K562 (cell line): ENCODE results near the gene CCDC85A. TPM values are rescaled to one million over a fixed set of nuclear protein-coding genes. Genes with fewer than 3 reads are reported as not detected.

Source experiments
- ATAC-seq: fragments of 200-7000 bp; cut with Tn5 transposase; 3 replicates; pipeline ENCODE4 v1.9.1; 2020; ENCODE audit warnings: moderate library complexity
- BruUV-seq: library from RNA; stranded (reverse); fragments of 400-500 nt; replicated peaks from 2 replicates; lab custom pipeline; 2021; lab: Mats Ljungman, UMichigan
- CTCF ChIA-PET: fragments of 300-600 bp; formaldehyde crosslinking; extraction: SDS; loops from one replicate; lab custom pipeline; 2021; ENCODE audit warnings: low intra/inter-chr PET ratio; lab: Yijun Ruan, JAX
- POLR2A ChIA-PET: fragments of 300-600, 350-650 bp; sonication (Branson Sonifier 250); formaldehyde crosslinking; extraction: SDS; loops from one replicate; lab custom pipeline; 2021; ENCODE audit warnings: antibody characterized with exemption, inconsistent platforms; lab: Yijun Ruan, JAX
- DNase-seq, 4 experiments: peaks; one replicate each; pipeline versions ENCODE4 v3.0.0 to v3.0.0-alpha.2; 2011 to 2018; ENCODE audit warnings: low spot score in 3 of 4, mixed read lengths in 3 of 4; ENCODE audit errors: extremely low read depth in 1 of 4
- FAIRE-seq: peaks from 2 replicates; lab custom pipeline; 2011; peaks lifted over from hg19 to GRCh38; lab: Jason Lieb, UNC
- H2AFZ ChIP-seq: 2 replicates; pipeline ENCODE4 v1.6.0; 2011; ENCODE audit warnings: low read depth, low read length, control low read depth, inconsistent platforms
- H3K27ac ChIP-seq: fragments of 200-600 bp; 3 replicates; pipeline ENCODE4 v1.8.0; 2011; ENCODE audit warnings: low read depth, mild to moderate bottlenecking, control low read depth, inconsistent platforms, low read length, moderate library complexity, mixed read lengths; ENCODE audit errors: extremely low read depth
- H3K27me3 ChIP-seq, 2 experiments: fragments of 300-600 bp in 1 of 2; 2 replicates in 1 of 2; 3 replicates in 1 of 2; pipeline versions ENCODE4 v1.6.0 to v1.8.0; 2011; ENCODE audit warnings: inconsistent platforms in 2 of 2, low read length in 2 of 2, mild to moderate bottlenecking in 1 of 2, mixed read lengths in 1 of 2, moderate library complexity in 1 of 2; ENCODE audit not compliant: control insufficient read depth in 2 of 2, insufficient read depth in 2 of 2
- H3K36me3 ChIP-seq: fragments of 300-600 bp; 3 replicates; pipeline ENCODE4 v1.8.0; 2011; ENCODE audit warnings: mild to moderate bottlenecking, low read length, inconsistent platforms; ENCODE audit not compliant: control insufficient read depth, insufficient read depth
- H3K4me1 ChIP-seq, 2 experiments: fragments of 200-600 bp in 1 of 2; replicated peaks in 1 of 2; 2 replicates in 1 of 2; 3 replicates in 1 of 2; pipeline versions ENCODE4 v1.5.1 to v1.8.0; 2011; ENCODE audit warnings: inconsistent platforms in 2 of 2, low read length in 2 of 2, mild to moderate bottlenecking in 1 of 2, mixed read lengths in 1 of 2, moderate library complexity in 1 of 2; ENCODE audit not compliant: control insufficient read depth in 2 of 2, insufficient read depth in 2 of 2
- H3K4me2 ChIP-seq: 2 replicates; pipeline ENCODE4 v1.6.1; 2011; ENCODE audit warnings: low read length, control low read depth, inconsistent platforms, mixed read lengths; ENCODE audit not compliant: insufficient read depth
- H3K4me3 ChIP-seq: fragments of 200-600 bp; sonication (generic), shearing (Covaris generic); 2 replicates; pipeline ENCODE4 v1.5.1; 2016; ENCODE audit warnings: control low read depth, inconsistent platforms
- H3K79me2 ChIP-seq: fragments of 200-600 bp; 3 replicates; pipeline ENCODE4 v1.8.0; 2011; ENCODE audit warnings: low read length, inconsistent platforms; ENCODE audit not compliant: control insufficient read depth, insufficient read depth
- H3K9ac ChIP-seq, 2 experiments: 2 replicates each; pipeline versions ENCODE4 v1.6.0 to v1.6.1; 2011; ENCODE audit warnings: low read depth in 2 of 2, low read length in 2 of 2, control low read depth in 1 of 2, inconsistent platforms in 1 of 2, mild to moderate bottlenecking in 1 of 2, mixed read lengths in 1 of 2; ENCODE audit not compliant: insufficient read depth in 1 of 2
- H3K9me1 ChIP-seq: one replicate; pipeline ENCODE4 v1.6.0; 2011; ENCODE audit warnings: inconsistent platforms, mild to moderate bottlenecking, low read length, moderate library complexity; ENCODE audit not compliant: control insufficient read depth, insufficient read depth
- H3K9me3 ChIP-seq: replicated peaks from 2 replicates; pipeline ENCODE4 v1.5.1; 2011; ENCODE audit warnings: low read depth, low read length, inconsistent platforms; ENCODE audit not compliant: control insufficient read depth, insufficient read depth
- H4K20me1 ChIP-seq: replicated peaks from 2 replicates; pipeline ENCODE4 v1.6.1; 2011; ENCODE audit warnings: low read length, inconsistent platforms, mixed read lengths; ENCODE audit not compliant: control insufficient read depth, insufficient read depth
- ADNP ChIP-seq: fragments of 200-800 bp; sonication (Bioruptor generic); IDR thresholded peaks from 2 replicates; pipeline ENCODE4 v1.6.1; 2016; ENCODE audit warnings: missing genetic modification characterization, missing compliant biosample characterization
- C11orf30 ChIP-seq: fragments of 450-650 bp; IDR thresholded peaks from 2 replicates; pipeline ENCODE4 v1.6.1; 2016; ENCODE audit warnings: low read depth, mild to moderate bottlenecking
- GABPB2 ChIP-seq: fragments of 250-450 bp; sonication (Bioruptor Pico); conservative IDR thresholded peaks from 2 replicates; pipeline ENCODE4 v1.5.1; 2021; ENCODE audit warnings: mild to moderate bottlenecking
- MAFF ChIP-seq: IDR thresholded peaks from 2 replicates; pipeline ENCODE4 v1.6.1; 2012; ENCODE audit warnings: low read length, improper control_type of control experiment
- MAFG ChIP-seq: fragments of 450-650 bp; conservative IDR thresholded peaks from 2 replicates; pipeline ENCODE4 v1.6.1; 2016; ENCODE audit warnings: missing genetic modification characterization, missing compliant biosample characterization
- NFE2 ChIP-seq: IDR thresholded peaks from 2 replicates; pipeline ENCODE4 v1.6.1; 2014; ENCODE audit warnings: antibody characterized with exemption, low read depth
- NFE2L1 ChIP-seq: fragments of 450-650 bp; IDR thresholded peaks from 2 replicates; pipeline ENCODE4 v1.6.1; 2016; ENCODE audit warnings: missing genetic modification characterization, low read depth, mild to moderate bottlenecking, missing compliant biosample characterization, moderate library complexity, borderline replicate concordance
- PTTG1 ChIP-seq: fragments of 450-650 bp; IDR thresholded peaks from 2 replicates; pipeline ENCODE4 v1.6.1; 2016; ENCODE audit warnings: low read depth, mild to moderate bottlenecking, missing genetic modification characterization, missing compliant biosample characterization
- SMAD2 ChIP-seq: fragments of 150-350 bp; IDR thresholded peaks from 2 replicates; pipeline ENCODE4 v1.6.1; 2014; ENCODE audit warnings: low read depth, mild to moderate bottlenecking, low read length
- SMC3 ChIP-seq: conservative IDR thresholded peaks from 2 replicates; pipeline ENCODE4 v1.6.1; 2011; ENCODE audit warnings: low read depth, low read length, improper control_type of control experiment; ENCODE audit not compliant: insufficient read depth
- SOX6 ChIP-seq: fragments of 450-650 bp; IDR thresholded peaks from 2 replicates; pipeline ENCODE4 v1.6.1; 2014; ENCODE audit warnings: mild to moderate bottlenecking
- SRSF1 ChIP-seq: fragments of 200-400 bp; formaldehyde crosslinking; IDR thresholded peaks from 2 replicates; pipeline ENCODE4 v1.6.1; 2017; ENCODE audit warnings: mild to moderate bottlenecking, low read depth, low read length, moderate library complexity
- ZNF316 ChIP-seq: fragments of 450-650 bp; IDR thresholded peaks from 2 replicates; pipeline ENCODE4 v1.6.1; 2016
- ZNF436 ChIP-seq: fragments of 250-450, 450-650 bp; sonication (Bioruptor Pico); formaldehyde crosslinking; IDR thresholded peaks from 2 replicates; pipeline ENCODE4 v1.7.0; 2020; ENCODE audit warnings: mild to moderate bottlenecking
- in situ Hi-C: fragments of 300-500 bp; cut with MboI; formaldehyde crosslinking; loops from 4 replicates; pipeline ENCODE4 v1.15.0; 2018; ENCODE audit warnings: inconsistent platforms, mixed read lengths
- intact Hi-C: fragments of 100-400 bp; cut with micrococcal nuclease; formaldehyde crosslinking; loops from 2 replicates; pipeline ENCODE4 v1.14.2; 2022
- polyA plus RNA-seq, 8 experiments: library from polyadenylated mRNA; depleted of rRNA in 4 of 8; stranded (reverse) in 5 of 8; unstranded in 3 of 8; fragments of >200 nt; fragmentation: Nextera tagmentation in 2 of 8; fragmentation: Illumina TruSeq in 1 of 8; extraction: Ambion mirVana in 2 of 8; extraction: Trizol in 1 of 8; gene quantifications; 2 replicates each; pipeline versions ENCODE4 v1.2.1 to v1.2.3, GENCODE V29; 2011 to 2014; ENCODE audit warnings: inconsistent platforms in 1 of 8, missing spikeins in 1 of 8
- total RNA-seq, 7 experiments: library from RNA; depleted of rRNA in 6 of 7; stranded (reverse); fragments of >200 nt in 6 of 7; fragmentation: Illumina TruSeq in 2 of 7; extraction: Trizol in 2 of 7; gene quantifications; 2 replicates each; pipeline versions ENCODE4 v1.2.1 to v1.2.3, GENCODE V29; 2011 to 2021; ENCODE audit warnings: low replicate concordance in 1 of 7

The CCDC85A gene
- total and polyA plus RNA-seq, 9 of the 15 experiments (the other 6 are each of a cell fraction or from before 2014, with no cell fraction given): 0.03 to 0.14 (median 0.10) TPM; not detected in 5

DNA sequence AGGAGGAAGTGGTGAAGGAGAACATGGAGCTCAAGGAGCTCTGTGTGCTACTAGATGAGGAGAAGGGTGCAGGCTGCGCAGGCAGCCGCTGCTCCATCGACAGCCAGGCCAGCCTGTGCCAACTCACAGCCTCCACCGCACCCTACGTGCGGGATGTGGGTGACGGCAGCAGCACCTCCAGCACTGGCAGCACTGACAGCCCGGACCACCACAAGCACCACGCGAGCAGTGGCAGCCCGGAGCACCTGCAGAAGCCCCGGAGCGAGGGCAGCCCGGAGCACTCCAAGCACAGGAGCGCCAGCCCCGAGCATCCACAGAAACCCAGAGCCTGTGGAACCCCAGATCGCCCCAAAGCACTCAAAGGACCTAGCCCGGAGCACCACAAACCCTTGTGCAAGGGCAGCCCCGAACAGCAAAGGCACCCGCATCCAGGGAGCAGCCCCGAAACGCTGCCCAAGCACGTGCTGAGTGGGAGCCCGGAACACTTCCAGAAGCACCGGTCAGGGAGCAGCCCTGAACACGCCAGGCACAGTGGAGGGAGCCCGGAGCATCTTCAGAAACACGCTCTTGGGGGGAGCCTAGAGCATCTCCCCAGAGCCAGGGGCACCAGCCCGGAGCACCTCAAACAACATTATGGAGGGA, 9.0 kb downstream of the CCDC85A start (continued):
- TF ChIP-seq GABPB2 (CRISPR knock-in tag) (no peak), SMAD2 (no peak), SOX6 (no peak), SMC3 (no peak), ZNF436 (CRISPR knock-in tag) (no peak)

GRCh38 chr2:56195563-56195962, 11.8 kb downstream of the CCDC85A start:
- no peak for FAIRE-seq
- H3K4me1 ChIP-seq: peaks cover 0 to 6% of the 10 kb centered on the region in 2 experiments; a peak in 1 of 5 replicates
- H4K20me1 ChIP-seq: no peaks in the 10 kb centered on the region
- ATAC-seq: no peak
- BruUV-seq: no TSS peak
- ChIA-PET POLR2A (no interaction called here), CTCF (no interaction called here)
- H3K27ac ChIP-seq: no peak overlapping the region
- no peaks in the 10 kb centered on the region for H3K36me3 ChIP-seq
- no peak for DNase-seq
- no peaks in the 10 kb centered on the region for H3K79me2 ChIP-seq
- no peaks in the 10 kb centered on the region for H3K9me1 ChIP-seq
- in situ Hi-C loops (loop anchor here (25.0 kb wide), 1 partner anchor 542 kb away; no protein-coding TSS in a partner anchor), intact Hi-C loops (no loop called here)
- H3K9ac ChIP-seq: no peak overlapping the region
- no peak overlapping the region for H3K4me3 ChIP-seq
- H3K9me3 ChIP-seq: no peaks in the 10 kb centered on the region
- H3K27me3 ChIP-seq: peaks cover 0 to 10% of the 10 kb centered on the region in 2 experiments; a peak in 3 of 5 replicates
- TF ChIP-seq C11orf30: peak; percentile 61
- peak; percentile 83 for TF ChIP-seq MAFG
- peak; percentile 81 for TF ChIP-seq ZNF316
- peak; percentile 23; the same call in 1 of the 2 replicates for TF ChIP-seq MAFF
- TF ChIP-seq PTTG1 (tag): no peak
- peak; percentile 35; the same call in 1 of the 2 replicates for TF ChIP-seq NFE2L1 (tag)
- TF ChIP-seq SRSF1: no peak
- no peak for TF ChIP-seq ADNP (tag)
- peak; percentile 76 for TF ChIP-seq NFE2
- H3K4me2 ChIP-seq: no peak overlapping the region
- H2AFZ ChIP-seq: no peak overlapping the region
